ENCODE results near the gene OPN1MW3. TPM values are rescaled to one million over a fixed set of nuclear protein-coding genes. Genes with fewer than 3 reads are reported as not detected.

OPN1MW3 gene
- total RNA-seq, 1 donor from 2014 or later: not detected

GRCh38 chrX:154312116-154312515 is 54.7 kb downstream of the OPN1MW3 start:
- FAIRE-seq (no peak), DNase-seq (ENCODE audit: low read depth) (no peak)
- Mint-ChIP-seq H3K9me3 (ENCODE audit: unreplicated experiment) (no peaks in the 10 kb centered on the region), H3K4me3 (ENCODE audit: unreplicated experiment) (no peak overlapping the region), H3K36me3 (ENCODE audit: low read depth, unreplicated experiment) (no peaks in the 10 kb centered on the region), H3K4me1 (ENCODE audit: low read depth, unreplicated experiment) (no peaks in the 10 kb centered on the region), H3K27ac (ENCODE audit: unreplicated experiment) (no peak overlapping the region), H3K27me3 (ENCODE audit: low read depth, unreplicated experiment) (peaks cover 3% of the 10 kb centered on the region)
- no peak overlapping the region for H3K4me3 ChIP-seq (ENCODE audit: insufficient read depth, low read depth, low read length)
- H3K4me1 ChIP-seq (ENCODE audit: insufficient read depth, low read length): no peaks in the 10 kb centered on the region
- H3K79me2 ChIP-seq (ENCODE audit: insufficient read depth, low read length): no peaks in the 10 kb centered on the region
- H2AFZ ChIP-seq (ENCODE audit: low read depth, low read length): no peak overlapping the region
- H4K20me1 ChIP-seq (ENCODE audit: insufficient read depth, low read length): no peaks in the 10 kb centered on the region
- no peak overlapping the region for H3K9ac ChIP-seq (ENCODE audit: low read length)
- H3K4me2 ChIP-seq (ENCODE audit: low read length): no peak overlapping the region
- H3K27ac ChIP-seq (ENCODE audit: low read depth, low read length): no peak overlapping the region
- TF ChIP-seq, protein P1, sequence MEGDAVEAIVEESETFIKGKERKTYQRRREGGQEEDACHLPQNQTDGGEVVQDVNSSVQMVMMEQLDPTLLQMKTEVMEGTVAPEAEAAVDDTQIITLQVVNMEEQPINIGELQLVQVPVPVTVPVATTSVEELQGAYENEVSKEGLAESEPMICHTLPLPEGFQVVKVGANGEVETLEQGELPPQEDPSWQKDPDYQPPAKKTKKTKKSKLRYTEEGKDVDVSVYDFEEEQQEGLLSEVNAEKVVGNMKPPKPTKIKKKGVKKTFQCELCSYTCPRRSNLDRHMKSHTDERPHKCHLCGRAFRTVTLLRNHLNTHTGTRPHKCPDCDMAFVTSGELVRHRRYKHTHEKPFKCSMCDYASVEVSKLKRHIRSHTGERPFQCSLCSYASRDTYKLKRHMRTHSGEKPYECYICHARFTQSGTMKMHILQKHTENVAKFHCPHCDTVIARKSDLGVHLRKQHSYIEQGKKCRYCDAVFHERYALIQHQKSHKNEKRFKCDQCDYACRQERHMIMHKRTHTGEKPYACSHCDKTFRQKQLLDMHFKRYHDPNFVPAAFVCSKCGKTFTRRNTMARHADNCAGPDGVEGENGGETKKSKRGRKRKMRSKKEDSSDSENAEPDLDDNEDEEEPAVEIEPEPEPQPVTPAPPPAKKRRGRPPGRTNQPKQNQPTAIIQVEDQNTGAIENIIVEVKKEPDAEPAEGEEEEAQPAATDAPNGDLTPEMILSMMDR (IDR thresholded peaks at IDR 0.05; ENCODE audit: insufficient read depth, low read depth, low read length): no peak
- TF ChIP-seq EZH2 (IDR thresholded peaks at IDR 0.05; ENCODE audit: insufficient read depth, low read length): no peak
- H3K36me3 ChIP-seq (ENCODE audit: insufficient read depth, low read length): no peaks in the 10 kb centered on the region
- H3K9me3 ChIP-seq (ENCODE audit: insufficient read depth, low read depth, low read length): no peaks in the 10 kb centered on the region
- H3K27me3 ChIP-seq (ENCODE audit: insufficient read depth, low read length): no peaks in the 10 kb centered on the region

- no peaks in the 10 kb centered on the region for H3K4me1 Mint-ChIP-seq (ENCODE audit: low read depth, unreplicated experiment)
- H3K79me2 ChIP-seq (ENCODE audit: insufficient read depth, low read length): no peaks in the 10 kb centered on the region
- H3K9me3 Mint-ChIP-seq (ENCODE audit: unreplicated experiment): no peaks in the 10 kb centered on the region
- no peaks in the 10 kb centered on the region for H4K20me1 ChIP-seq (ENCODE audit: insufficient read depth, low read length)
- H3K4me2 ChIP-seq (ENCODE audit: low read length): no peak overlapping the region
- peaks cover 3% of the 10 kb centered on the region for H3K27me3 Mint-ChIP-seq (ENCODE audit: low read depth, unreplicated experiment)
- no peak overlapping the region for H3K4me3 Mint-ChIP-seq (ENCODE audit: unreplicated experiment)
- no peak overlapping the region for H3K27ac ChIP-seq (ENCODE audit: low read depth, low read length)
- H3K9ac ChIP-seq (ENCODE audit: low read length): no peak overlapping the region
- H3K4me1 ChIP-seq (ENCODE audit: insufficient read depth, low read length): no peaks in the 10 kb centered on the region
- DNase-seq (ENCODE audit: low read depth): no peak
- H2AFZ ChIP-seq (ENCODE audit: low read depth, low read length): no peak overlapping the region
- no peaks in the 10 kb centered on the region for H3K9me3 ChIP-seq (ENCODE audit: insufficient read depth, low read depth, low read length)
- no peaks in the 10 kb centered on the region for H3K36me3 Mint-ChIP-seq (ENCODE audit: low read depth, unreplicated experiment)
- peak; percentile 17 for FAIRE-seq
- no peaks in the 10 kb centered on the region for H3K27me3 ChIP-seq (ENCODE audit: insufficient read depth, low read length)
- H3K4me3 ChIP-seq (ENCODE audit: insufficient read depth, low read depth, low read length): no peak overlapping the region
- H3K36me3 ChIP-seq (ENCODE audit: insufficient read depth, low read length): no peaks in the 10 kb centered on the region
- TF ChIP-seq EZH2 (IDR thresholded peaks at IDR 0.05; ENCODE audit: insufficient read depth, low read length): no peak
- TF ChIP-seq, protein P1 (IDR thresholded peaks at IDR 0.05; ENCODE audit: insufficient read depth, low read depth, low read length): no peak
- H3K27ac Mint-ChIP-seq (ENCODE audit: unreplicated experiment): no peak overlapping the region
Measured at GRCh38 chrX:154313147-154313546, 55.8 kb downstream of the OPN1MW3 start.

DNA sequence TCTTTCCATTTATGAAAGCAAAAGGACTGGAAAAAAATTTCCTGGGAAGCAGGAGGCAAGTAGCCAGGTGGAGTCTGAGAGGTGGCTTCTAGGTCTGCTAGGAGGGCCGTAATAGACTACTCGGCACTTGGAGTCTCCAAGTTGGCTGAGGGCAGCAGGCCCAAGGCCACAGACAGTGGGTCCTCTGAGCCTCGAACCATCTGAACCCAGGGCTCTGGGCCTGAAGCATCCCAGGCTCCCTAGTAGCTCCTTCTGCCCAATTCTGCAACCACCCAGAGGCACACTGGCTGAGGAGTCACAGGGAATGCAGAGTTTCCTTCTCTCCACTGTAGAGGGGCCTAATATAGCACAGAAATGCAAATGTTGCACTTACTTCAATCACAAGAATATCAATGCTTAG is 58.0 kb downstream of the OPN1MW3 start:
- Histone ChIP-seq H3K4me2 (ENCODE audit: low read length) (no peak overlapping the region), H3K4me3 (ENCODE audit: insufficient read depth, low read depth, low read length) (no peak overlapping the region), H3K4me1 (ENCODE audit: insufficient read depth, low read length) (no peaks in the 10 kb centered on the region), H3K27ac (ENCODE audit: low read depth, low read length) (no peak overlapping the region), H2AFZ (ENCODE audit: low read depth, low read length) (no peak overlapping the region), H4K20me1 (ENCODE audit: insufficient read depth, low read length) (no peaks in the 10 kb centered on the region), H3K27me3 (ENCODE audit: insufficient read depth, low read length) (peaks cover 2% of the 10 kb centered on the region), H3K36me3 (ENCODE audit: insufficient read depth, low read length) (no peaks in the 10 kb centered on the region), H3K9ac (ENCODE audit: low read length) (no peak overlapping the region), H3K79me2 (ENCODE audit: insufficient read depth, low read length) (no peaks in the 10 kb centered on the region), H3K9me3 (ENCODE audit: insufficient read depth, low read depth, low read length) (no peaks in the 10 kb centered on the region)
- TF ChIP-seq, protein P1 (IDR thresholded peaks at IDR 0.05; ENCODE audit: insufficient read depth, low read depth, low read length): no peak
- Mint-ChIP-seq H3K4me1 (ENCODE audit: low read depth, unreplicated experiment) (no peaks in the 10 kb centered on the region), H3K27ac (ENCODE audit: unreplicated experiment) (no peak overlapping the region), H3K27me3 (ENCODE audit: low read depth, unreplicated experiment) (peaks cover 9% of the 10 kb centered on the region), H3K9me3 (ENCODE audit: unreplicated experiment) (no peaks in the 10 kb centered on the region), H3K36me3 (ENCODE audit: low read depth, unreplicated experiment) (no peaks in the 10 kb centered on the region), H3K4me3 (ENCODE audit: unreplicated experiment) (no peak overlapping the region)
- no peak for FAIRE-seq
- no peak for DNase-seq (ENCODE audit: low read depth)
